H1 (cell line): Measurements from ENCODE around the gene AIFM1. TPM values are rescaled to one million over a fixed set of nuclear protein-coding genes. Genes with fewer than 3 reads are reported as not detected.

Source experiments
- YY1 ChIP-seq: IDR thresholded peaks from 2 replicates; pipeline ENCODE4 v1.6.1; 2011; ENCODE audit warnings: low read depth, mild to moderate bottlenecking, low read length
- polyA plus RNA-seq, 7 experiments: library from polyadenylated mRNA; depleted of rRNA in 3 of 7; stranded (reverse) in 5 of 7; unstranded in 2 of 7; fragments of >200 nt in 5 of 7; fragments of 200-250 nt in 2 of 7; gene quantifications; 1 replicate in 5 of 7; 2 replicates in 1 of 7; 4 replicates in 1 of 7; pipeline versions ENCODE4 v1.2.1 to v1.2.3, GENCODE V29; 2011 to 2013; ENCODE audit warnings: missing spikeins in 2 of 7, mixed read lengths in 2 of 7
- total RNA-seq: library from RNA; stranded (reverse); fragmentation: NEBNext Ultra II Directional; extraction: Animal tissue kit (Norgen Biotek cat#: 25700); gene quantifications from 2 replicates; pipeline ENCODE4 v1.2.1, GENCODE V29; 2021
- TF ChIP-seq, protein P1 (sequence below): fragments of 300-600 bp; sonication (generic); IDR thresholded peaks from 2 replicates; pipeline ENCODE4 v1.7.1; 2012; ENCODE audit warnings: low read length, moderate library complexity, mild to moderate bottlenecking, inconsistent platforms; ENCODE audit not compliant: insufficient replicate concordance

AIFM1 gene
- total and polyA plus RNA-seq, 2 of the 8 experiments (the other 6 are each of a cell fraction or from before 2014, with no cell fraction given), result 34.1 to 55.4 TPM

DNA sequence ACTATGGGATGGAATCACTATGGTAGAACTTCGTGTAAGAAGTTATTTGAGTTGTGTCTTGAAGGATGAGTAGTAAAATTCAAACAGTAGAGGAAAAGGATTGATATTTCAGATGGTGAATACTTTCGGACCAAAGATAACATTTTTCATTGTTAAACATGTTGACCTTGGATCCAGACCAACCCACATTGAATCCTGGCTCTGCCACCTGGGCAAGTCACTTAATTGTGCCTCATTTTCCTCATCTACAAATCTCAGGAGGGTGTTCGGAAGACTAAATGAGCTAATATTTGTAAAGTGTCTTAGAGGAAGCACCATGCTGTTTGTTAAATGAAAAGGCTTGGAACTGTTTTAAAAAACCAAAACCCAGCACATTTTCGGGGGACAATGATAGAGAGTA, 1.4 kb upstream of the AIFM1 start (continued):
- TF ChIP-seq, protein P1, sequence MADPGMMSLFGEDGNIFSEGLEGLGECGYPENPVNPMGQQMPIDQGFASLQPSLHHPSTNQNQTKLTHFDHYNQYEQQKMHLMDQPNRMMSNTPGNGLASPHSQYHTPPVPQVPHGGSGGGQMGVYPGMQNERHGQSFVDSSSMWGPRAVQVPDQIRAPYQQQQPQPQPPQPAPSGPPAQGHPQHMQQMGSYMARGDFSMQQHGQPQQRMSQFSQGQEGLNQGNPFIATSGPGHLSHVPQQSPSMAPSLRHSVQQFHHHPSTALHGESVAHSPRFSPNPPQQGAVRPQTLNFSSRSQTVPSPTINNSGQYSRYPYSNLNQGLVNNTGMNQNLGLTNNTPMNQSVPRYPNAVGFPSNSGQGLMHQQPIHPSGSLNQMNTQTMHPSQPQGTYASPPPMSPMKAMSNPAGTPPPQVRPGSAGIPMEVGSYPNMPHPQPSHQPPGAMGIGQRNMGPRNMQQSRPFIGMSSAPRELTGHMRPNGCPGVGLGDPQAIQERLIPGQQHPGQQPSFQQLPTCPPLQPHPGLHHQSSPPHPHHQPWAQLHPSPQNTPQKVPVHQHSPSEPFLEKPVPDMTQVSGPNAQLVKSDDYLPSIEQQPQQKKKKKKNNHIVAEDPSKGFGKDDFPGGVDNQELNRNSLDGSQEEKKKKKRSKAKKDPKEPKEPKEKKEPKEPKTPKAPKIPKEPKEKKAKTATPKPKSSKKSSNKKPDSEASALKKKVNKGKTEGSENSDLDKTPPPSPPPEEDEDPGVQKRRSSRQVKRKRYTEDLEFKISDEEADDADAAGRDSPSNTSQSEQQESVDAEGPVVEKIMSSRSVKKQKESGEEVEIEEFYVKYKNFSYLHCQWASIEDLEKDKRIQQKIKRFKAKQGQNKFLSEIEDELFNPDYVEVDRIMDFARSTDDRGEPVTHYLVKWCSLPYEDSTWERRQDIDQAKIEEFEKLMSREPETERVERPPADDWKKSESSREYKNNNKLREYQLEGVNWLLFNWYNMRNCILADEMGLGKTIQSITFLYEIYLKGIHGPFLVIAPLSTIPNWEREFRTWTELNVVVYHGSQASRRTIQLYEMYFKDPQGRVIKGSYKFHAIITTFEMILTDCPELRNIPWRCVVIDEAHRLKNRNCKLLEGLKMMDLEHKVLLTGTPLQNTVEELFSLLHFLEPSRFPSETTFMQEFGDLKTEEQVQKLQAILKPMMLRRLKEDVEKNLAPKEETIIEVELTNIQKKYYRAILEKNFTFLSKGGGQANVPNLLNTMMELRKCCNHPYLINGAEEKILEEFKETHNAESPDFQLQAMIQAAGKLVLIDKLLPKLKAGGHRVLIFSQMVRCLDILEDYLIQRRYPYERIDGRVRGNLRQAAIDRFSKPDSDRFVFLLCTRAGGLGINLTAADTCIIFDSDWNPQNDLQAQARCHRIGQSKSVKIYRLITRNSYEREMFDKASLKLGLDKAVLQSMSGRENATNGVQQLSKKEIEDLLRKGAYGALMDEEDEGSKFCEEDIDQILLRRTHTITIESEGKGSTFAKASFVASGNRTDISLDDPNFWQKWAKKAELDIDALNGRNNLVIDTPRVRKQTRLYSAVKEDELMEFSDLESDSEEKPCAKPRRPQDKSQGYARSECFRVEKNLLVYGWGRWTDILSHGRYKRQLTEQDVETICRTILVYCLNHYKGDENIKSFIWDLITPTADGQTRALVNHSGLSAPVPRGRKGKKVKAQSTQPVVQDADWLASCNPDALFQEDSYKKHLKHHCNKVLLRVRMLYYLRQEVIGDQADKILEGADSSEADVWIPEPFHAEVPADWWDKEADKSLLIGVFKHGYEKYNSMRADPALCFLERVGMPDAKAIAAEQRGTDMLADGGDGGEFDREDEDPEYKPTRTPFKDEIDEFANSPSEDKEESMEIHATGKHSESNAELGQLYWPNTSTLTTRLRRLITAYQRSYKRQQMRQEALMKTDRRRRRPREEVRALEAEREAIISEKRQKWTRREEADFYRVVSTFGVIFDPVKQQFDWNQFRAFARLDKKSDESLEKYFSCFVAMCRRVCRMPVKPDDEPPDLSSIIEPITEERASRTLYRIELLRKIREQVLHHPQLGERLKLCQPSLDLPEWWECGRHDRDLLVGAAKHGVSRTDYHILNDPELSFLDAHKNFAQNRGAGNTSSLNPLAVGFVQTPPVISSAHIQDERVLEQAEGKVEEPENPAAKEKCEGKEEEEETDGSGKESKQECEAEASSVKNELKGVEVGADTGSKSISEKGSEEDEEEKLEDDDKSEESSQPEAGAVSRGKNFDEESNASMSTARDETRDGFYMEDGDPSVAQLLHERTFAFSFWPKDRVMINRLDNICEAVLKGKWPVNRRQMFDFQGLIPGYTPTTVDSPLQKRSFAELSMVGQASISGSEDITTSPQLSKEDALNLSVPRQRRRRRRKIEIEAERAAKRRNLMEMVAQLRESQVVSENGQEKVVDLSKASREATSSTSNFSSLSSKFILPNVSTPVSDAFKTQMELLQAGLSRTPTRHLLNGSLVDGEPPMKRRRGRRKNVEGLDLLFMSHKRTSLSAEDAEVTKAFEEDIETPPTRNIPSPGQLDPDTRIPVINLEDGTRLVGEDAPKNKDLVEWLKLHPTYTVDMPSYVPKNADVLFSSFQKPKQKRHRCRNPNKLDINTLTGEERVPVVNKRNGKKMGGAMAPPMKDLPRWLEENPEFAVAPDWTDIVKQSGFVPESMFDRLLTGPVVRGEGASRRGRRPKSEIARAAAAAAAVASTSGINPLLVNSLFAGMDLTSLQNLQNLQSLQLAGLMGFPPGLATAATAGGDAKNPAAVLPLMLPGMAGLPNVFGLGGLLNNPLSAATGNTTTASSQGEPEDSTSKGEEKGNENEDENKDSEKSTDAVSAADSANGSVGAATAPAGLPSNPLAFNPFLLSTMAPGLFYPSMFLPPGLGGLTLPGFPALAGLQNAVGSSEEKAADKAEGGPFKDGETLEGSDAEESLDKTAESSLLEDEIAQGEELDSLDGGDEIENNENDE, result no peak
- TF ChIP-seq YY1, result no peak
